Endothelial cell of umbilical vein (primary cell): ENCODE measurements around the gene SLC25A19. TPM values are rescaled to one million over a fixed set of nuclear protein-coding genes. Genes with fewer than 3 reads are reported as not detected.

Source experiments
- BruUV-seq: library from RNA; stranded (reverse); fragments of 400-500 nt; replicated peaks from 2 replicates; lab custom pipeline; 2021; lab: Mats Ljungman, UMichigan
- CTCF ChIA-PET: fragments of 300-600, 350-600 bp; sonication (Branson Sonifier 250); formaldehyde crosslinking; loops from one replicate; lab custom pipeline; 2021; ENCODE audit warnings: antibody characterized with exemption, inconsistent platforms; lab: Charles Lee
- POLR2A ChIA-PET: fragments of 300-600, 350-600 bp; sonication (Branson Sonifier 250); formaldehyde crosslinking; loops from one replicate; lab custom pipeline; 2021; ENCODE audit warnings: antibody characterized with exemption, inconsistent platforms; lab: Charles Lee
- DNase-seq: peaks from one replicate; pipeline ENCODE4 v3.0.0-alpha.2; 2011; ENCODE audit warnings: low read depth, low spot score
- FAIRE-seq: peaks from 2 replicates; lab custom pipeline; 2011; peaks lifted over from hg19 to GRCh38; lab: Jason Lieb, UNC
- H2AFZ ChIP-seq: 2 replicates; pipeline ENCODE4 v1.6.0; 2012; ENCODE audit warnings: low read depth, low read length, control low read depth, inconsistent platforms
- H3K27ac ChIP-seq: 2 replicates; pipeline ENCODE4 v1.5.1; 2011; ENCODE audit warnings: low read depth, mild to moderate bottlenecking, control low read depth, low read length, moderate library complexity; ENCODE audit not compliant: insufficient read depth
- H3K27me3 ChIP-seq, 2 experiments: 2 replicates each; pipeline versions ENCODE4 v1.6.0 to v1.6.1; 2011; ENCODE audit warnings: low read length in 2 of 2, mixed read lengths in 1 of 2; ENCODE audit not compliant: control insufficient read depth in 2 of 2, insufficient read depth in 2 of 2
- H3K36me3 ChIP-seq, 2 experiments: 2 replicates in 1 of 2; 3 replicates in 1 of 2; pipeline ENCODE4 v1.5.1; 2011; ENCODE audit warnings: low read length in 2 of 2, mild to moderate bottlenecking in 1 of 2, moderate library complexity in 1 of 2; ENCODE audit not compliant: control insufficient read depth in 2 of 2, insufficient read depth in 2 of 2; ENCODE audit errors: extremely low read depth in 1 of 2
- H3K4me1 ChIP-seq: 3 replicates; pipeline ENCODE4 v1.5.1; 2011; ENCODE audit warnings: mild to moderate bottlenecking, low read length; ENCODE audit not compliant: control insufficient read depth, insufficient read depth; ENCODE audit errors: extremely low read depth
- H3K4me2 ChIP-seq: 2 replicates; pipeline ENCODE4 v1.6.1; 2011; ENCODE audit warnings: low read length, control low read depth, mixed read lengths; ENCODE audit not compliant: insufficient read depth
- H3K4me3 ChIP-seq, 3 experiments: fragments of 200-600 bp in 1 of 3; sonication (generic), shearing (Covaris generic) in 1 of 3; replicated peaks in 1 of 3; 2 replicates each; pipeline ENCODE4 v1.5.1; 2011 to 2016; ENCODE audit warnings: control low read depth in 3 of 3, low read length in 3 of 3, mild to moderate bottlenecking in 2 of 3, inconsistent platforms in 1 of 3, low read depth in 1 of 3, moderate library complexity in 1 of 3; ENCODE audit not compliant: insufficient read depth in 1 of 3
- H3K79me2 ChIP-seq: 2 replicates; pipeline ENCODE4 v1.6.0; 2012; ENCODE audit warnings: low read length, inconsistent platforms; ENCODE audit not compliant: control insufficient read depth, insufficient read depth
- H3K9ac ChIP-seq: replicated peaks from 2 replicates; pipeline ENCODE3; 2011; ENCODE audit warnings: low read length, control low read depth; ENCODE audit not compliant: insufficient read depth; ENCODE audit errors: extremely low read depth
- H3K9me1 ChIP-seq: replicated peaks from 3 replicates; pipeline ENCODE4 v1.6.0; 2011; ENCODE audit warnings: mild to moderate bottlenecking, low read length; ENCODE audit not compliant: control insufficient read depth, insufficient read depth; ENCODE audit errors: extremely low read depth
- H3K9me3 ChIP-seq: replicated peaks from 2 replicates; pipeline ENCODE4 v1.5.1; 2012; ENCODE audit warnings: low read length, inconsistent platforms; ENCODE audit not compliant: control insufficient read depth, insufficient read depth
- H4K20me1 ChIP-seq: replicated peaks from 2 replicates; pipeline ENCODE3; 2011; ENCODE audit warnings: mild to moderate bottlenecking, low read length; ENCODE audit not compliant: control insufficient read depth, insufficient read depth; ENCODE audit errors: extremely low read depth
- CTCF ChIP-seq, 2 donors: IDR thresholded peaks; 1 replicate in 1 of 2; 2 replicates in 1 of 2; pipeline ENCODE4 v1.5.1; 2011; ENCODE audit warnings: low read length in 2 of 2, mild to moderate bottlenecking in 2 of 2, moderate library complexity in 2 of 2, control low read depth in 1 of 2, inconsistent platforms in 1 of 2, low read depth in 1 of 2; ENCODE audit not compliant: insufficient read depth in 1 of 2; ENCODE audit errors: extremely low read depth in 1 of 2
- EZH2 ChIP-seq: IDR thresholded peaks from 2 replicates; pipeline ENCODE4 v1.6.1; 2012; ENCODE audit warnings: borderline replicate concordance, low read depth, mild to moderate bottlenecking, moderate library complexity, low read length, inconsistent platforms; ENCODE audit not compliant: severe bottlenecking
- FOS ChIP-seq: IDR thresholded peaks from 2 replicates; pipeline ENCODE4 v1.6.1; 2011; ENCODE audit warnings: mild to moderate bottlenecking, low read length, moderate library complexity, borderline replicate concordance; ENCODE audit not compliant: insufficient read depth
- GATA2 ChIP-seq: IDR thresholded peaks from 2 replicates; pipeline ENCODE4 v1.7.0; 2011; ENCODE audit warnings: low read depth, mild to moderate bottlenecking, moderate library complexity, mixed read lengths, low read length; ENCODE audit not compliant: insufficient read length, insufficient read depth
- JUN ChIP-seq: IDR thresholded peaks from 2 replicates; pipeline ENCODE4 v1.6.1; 2011; ENCODE audit warnings: borderline replicate concordance, low read depth; ENCODE audit not compliant: insufficient read length, insufficient read depth
- MYC ChIP-seq: IDR thresholded peaks from one replicate; pipeline ENCODE4 v1.6.1; 2011; ENCODE audit warnings: mild to moderate bottlenecking, low read depth, low read length
- POLR2A ChIP-seq: IDR thresholded peaks from 2 replicates; pipeline ENCODE4 v1.6.1; 2012; ENCODE audit warnings: low read depth, mild to moderate bottlenecking, control low read depth, low read length
- POLR2AphosphoS5 ChIP-seq: IDR thresholded peaks from 2 replicates; pipeline ENCODE4 v1.6.1; 2012; ENCODE audit warnings: low read depth, mild to moderate bottlenecking, control low read depth, low read length, moderate library complexity; ENCODE audit not compliant: insufficient read depth
- dilution Hi-C: fragments of 300-500 bp; cut with MboI; formaldehyde crosslinking; loops from one replicate; pipeline ENCODE4 v1.15.0; 2019; ENCODE audit warnings: low sequenced_read_pairs; ENCODE audit not compliant: extremely low pct_ligation_motif_present
- intact Hi-C: fragments of 100-400 bp; cut with micrococcal nuclease; formaldehyde crosslinking; loops from one replicate; pipeline ENCODE4 v1.10.0; 2022
- polyA plus RNA-seq, 4 experiments: library from polyadenylated mRNA; depleted of rRNA in 3 of 4; stranded (reverse) in 3 of 4; unstranded in 1 of 4; fragments of >200 nt; gene quantifications; 2 replicates each; pipeline versions ENCODE4 v1.2.1 to v1.2.3, GENCODE V29; 2011 to 2012; ENCODE audit warnings: missing spikeins in 1 of 4
- total RNA-seq: library from RNA; stranded (reverse); gene quantifications from 2 replicates; pipeline ENCODE4 v1.2.3, GENCODE V29; 2021
- TF ChIP-seq, protein P1 (sequence below): IDR thresholded peaks from 2 replicates; pipeline ENCODE4 v1.6.1; 2011; ENCODE audit not compliant: insufficient read depth, insufficient read length

Gene SLC25A19
- total and polyA plus RNA-seq, 2 donors (not counting 3 experiments of a cell fraction or from before 2014, with no cell fraction given): 20.6 to 20.9 TPM

DNA sequence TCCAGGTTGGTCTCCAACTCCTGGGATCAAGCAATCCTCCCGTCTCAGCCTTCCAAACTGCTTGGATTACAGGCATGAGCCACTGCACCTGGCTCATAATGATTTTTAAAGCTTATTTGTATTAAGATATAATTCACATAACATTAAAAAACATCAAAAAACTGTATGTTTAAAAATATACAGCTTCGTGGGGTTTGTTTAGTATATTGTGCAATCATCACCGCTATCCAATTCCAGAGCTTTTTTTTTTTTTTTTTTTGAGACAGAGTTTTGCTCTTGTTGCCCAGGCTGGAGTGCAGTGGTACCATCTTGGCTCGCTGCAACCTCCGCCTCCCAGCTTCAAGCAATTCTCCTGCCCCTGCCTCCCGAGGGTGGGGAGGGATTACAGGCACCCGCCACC is 11.0 kb upstream of the SLC25A19 start:
- no peak for DNase-seq
- ChIA-PET POLR2A (no interaction called here), CTCF (interaction anchor here (0.8 to 1.3 kb wide), 2 partner anchors 21 to 29 kb away, joined by 3 to 4 read pairs; partner anchors contain the start of gene MIF4GD)
- Histone ChIP-seq H3K36me3 (no peaks in the 10 kb centered on the region), H3K27me3 (no peaks in the 10 kb centered on the region), H3K4me3 (no peak overlapping the region), H3K9me1 (no peaks in the 10 kb centered on the region), H3K4me2 (no peak overlapping the region), H2AFZ (no peak overlapping the region), H3K4me1 (no peaks in the 10 kb centered on the region), H3K9me3 (no peaks in the 10 kb centered on the region), H3K9ac (no peak overlapping the region), H4K20me1 (no peaks in the 10 kb centered on the region), H3K79me2 (no peaks in the 10 kb centered on the region), H3K27ac (no peak overlapping the region)
- no TSS peak for BruUV-seq
- TF ChIP-seq GATA2 (no peak), JUN (no peak), POLR2A (no peak), POLR2AphosphoS5 (no peak), MYC (no peak), EZH2 (no peak), CTCF (IDR thresholded peaks at IDR 0.05; ENCODE audit: extremely low read depth in 1 of 2, insufficient read depth in 1 of 2, low read depth in 1 of 2, low read length in 2 of 2) (no peak), FOS (no peak)
- TF ChIP-seq, protein P1, sequence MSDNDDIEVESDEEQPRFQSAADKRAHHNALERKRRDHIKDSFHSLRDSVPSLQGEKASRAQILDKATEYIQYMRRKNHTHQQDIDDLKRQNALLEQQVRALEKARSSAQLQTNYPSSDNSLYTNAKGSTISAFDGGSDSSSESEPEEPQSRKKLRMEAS: no peak
- intact Hi-C loops: no loop called here
- dilution Hi-C loops: no loop called here
- no peak for FAIRE-seq
